H1 (cell line): ENCODE data around the gene LRTM2. TPM values are rescaled to one million over a fixed set of nuclear protein-coding genes. Genes with fewer than 3 reads are reported as not detected.
A peak's percentile ranks its signal among the peaks of the same experiment; 100 is the strongest.

Experiments
- CTCF ChIA-PET: fragments of 300-600 bp; sonication (Branson Sonifier 250); formaldehyde crosslinking; loops from one replicate; lab custom pipeline; 2021; ENCODE audit not compliant: partially characterized antibody; lab: Charles Lee
- POLR2A ChIA-PET: fragments of 300-600 bp; sonication (Branson Sonifier 250); formaldehyde crosslinking; loops from one replicate; lab custom pipeline; 2021; ENCODE audit warnings: inconsistent platforms; ENCODE audit not compliant: partially characterized antibody; lab: Charles Lee
- DNase-seq, 2 experiments: peaks; one replicate each; pipeline versions ENCODE4 v3.0.0 to v3.0.0-alpha.2; 2010 to 2022; ENCODE audit warnings: low spot score in 2 of 2, low read depth in 1 of 2, mixed read lengths in 1 of 2
- FAIRE-seq: peaks from 2 replicates; lab custom pipeline; 2011; peaks lifted over from hg19 to GRCh38; lab: Jason Lieb, UNC
- H2AFZ ChIP-seq: 2 replicates; pipeline ENCODE4 v1.8.1; 2012; ENCODE audit warnings: low read length, inconsistent platforms
- H2AK5ac ChIP-seq: 2 replicates; pipeline ENCODE4 v1.6.1; 2013; ENCODE audit warnings: low read depth, low read length
- H2BK120ac ChIP-seq: replicated peaks from 2 replicates; pipeline ENCODE3; 2013; ENCODE audit warnings: low read depth, low read length, inconsistent platforms
- H2BK12ac ChIP-seq: 2 replicates; pipeline ENCODE4 v1.6.1; 2013; ENCODE audit warnings: low read depth, low read length
- H2BK15ac ChIP-seq: 2 replicates; pipeline ENCODE4 v1.6.1; 2013; ENCODE audit warnings: low read length
- H2BK20ac ChIP-seq: 2 replicates; pipeline ENCODE4 v1.6.1; 2013; ENCODE audit warnings: low read length
- H2BK5ac ChIP-seq: 2 replicates; pipeline ENCODE4 v1.6.1; 2013; ENCODE audit warnings: low read depth, low read length
- H3K14ac ChIP-seq: 2 replicates; pipeline ENCODE4 v1.6.1; 2013; ENCODE audit warnings: inconsistent platforms; ENCODE audit not compliant: insufficient read length
- H3K18ac ChIP-seq: 2 replicates; pipeline ENCODE4 v1.6.1; 2013; ENCODE audit warnings: low read length; ENCODE audit errors: extremely low read depth
- H3K23ac ChIP-seq: 2 replicates; pipeline ENCODE4 v1.6.1; 2013; ENCODE audit warnings: inconsistent platforms; ENCODE audit not compliant: insufficient read length
- H3K23me2 ChIP-seq: 2 replicates; pipeline ENCODE4 v1.6.1; 2013; ENCODE audit warnings: low read depth, low read length
- H3K27ac ChIP-seq: 2 replicates; pipeline ENCODE4 v1.6.1; 2011; ENCODE audit warnings: low read depth, low read length, inconsistent platforms
- H3K27me3 ChIP-seq, 4 experiments: replicated peaks in 1 of 4; 1 replicate in 1 of 4; 2 replicates in 3 of 4; pipeline versions ENCODE4 v1.6.1 to v1.8.1; 2011 to 2013; ENCODE audit warnings: low read length in 3 of 4, mild to moderate bottlenecking in 3 of 4, inconsistent platforms in 2 of 4, mixed read lengths in 2 of 4, moderate library complexity in 1 of 4; ENCODE audit not compliant: control insufficient read depth in 3 of 4, insufficient read depth in 3 of 4; ENCODE audit errors: extremely low read depth in 1 of 4
- H3K36me3 ChIP-seq, 4 experiments: 2 replicates each; pipeline versions ENCODE4 v1.6.1 to v1.8.1; 2011 to 2013; ENCODE audit warnings: mild to moderate bottlenecking in 4 of 4, low read length in 3 of 4, moderate library complexity in 2 of 4, control low read depth in 1 of 4, inconsistent platforms in 1 of 4; ENCODE audit not compliant: insufficient read depth in 4 of 4, control insufficient read depth in 2 of 4
- H3K4ac ChIP-seq: replicated peaks from 2 replicates; pipeline ENCODE3; 2013; ENCODE audit warnings: low read length, low read depth, mixed read lengths, inconsistent platforms; ENCODE audit not compliant: insufficient read length
- H3K4me1 ChIP-seq, 4 experiments: replicated peaks in 1 of 4; 1 replicate in 1 of 4; 2 replicates in 3 of 4; pipeline versions ENCODE4 v1.6.1 to v1.8.1; 2011 to 2013; ENCODE audit warnings: low read length in 3 of 4, inconsistent platforms in 2 of 4, mixed read lengths in 1 of 4; ENCODE audit not compliant: insufficient read depth in 4 of 4, control insufficient read depth in 3 of 4
- H3K4me2 ChIP-seq, 2 experiments: 2 replicates each; pipeline versions ENCODE4 v1.6.1 to v1.8.1; 2011 to 2013; ENCODE audit warnings: low read depth in 2 of 2, low read length in 2 of 2, control low read depth in 1 of 2, inconsistent platforms in 1 of 2, mild to moderate bottlenecking in 1 of 2; ENCODE audit not compliant: insufficient read depth in 1 of 2
- H3K4me3 ChIP-seq, 4 experiments: fragments of 200-600, 300-600 bp in 1 of 4; sonication (generic), shearing (Covaris generic), sonication (Bioruptor Twin) in 1 of 4; 2 replicates each; pipeline versions ENCODE4 v1.5.1 to v1.8.1; 2011 to 2016; ENCODE audit warnings: low read length in 4 of 4, low read depth in 3 of 4, control low read depth in 2 of 4, inconsistent platforms in 2 of 4, mild to moderate bottlenecking in 2 of 4, mixed read lengths in 1 of 4, moderate library complexity in 1 of 4; ENCODE audit not compliant: insufficient read depth in 2 of 4; ENCODE audit errors: extremely low read depth in 1 of 4
- H3K56ac ChIP-seq: replicated peaks from 2 replicates; pipeline ENCODE3; 2013; ENCODE audit warnings: low read depth, mild to moderate bottlenecking, mixed read lengths, low read length, inconsistent platforms; ENCODE audit not compliant: insufficient read length
- H3K79me1 ChIP-seq: 2 replicates; pipeline ENCODE4 v1.6.1; 2013; ENCODE audit warnings: low read depth, low read length, control low read depth
- H3K79me2 ChIP-seq, 2 experiments: 2 replicates each; pipeline versions ENCODE4 v1.6.1 to v1.8.1; 2012 to 2013; ENCODE audit warnings: low read length in 2 of 2, mild to moderate bottlenecking in 2 of 2, inconsistent platforms in 1 of 2; ENCODE audit not compliant: insufficient read depth in 2 of 2, control insufficient read depth in 1 of 2
- H3K9ac ChIP-seq, 4 experiments: replicated peaks in 1 of 4; 1 replicate in 1 of 4; 2 replicates in 3 of 4; pipeline versions ENCODE4 v1.6.1 to v1.8.1; 2011 to 2013; ENCODE audit warnings: low read depth in 3 of 4, low read length in 3 of 4, control low read depth in 2 of 4, mild to moderate bottlenecking in 2 of 4, moderate library complexity in 2 of 4, inconsistent platforms in 1 of 4; ENCODE audit errors: extremely low read depth in 1 of 4
- H3K9me3 ChIP-seq, 2 experiments: 2 replicates each; pipeline versions ENCODE4 v1.6.1 to v1.8.1; 2012 to 2013; ENCODE audit warnings: mild to moderate bottlenecking in 2 of 2, moderate library complexity in 2 of 2, control low read depth in 1 of 2, inconsistent platforms in 1 of 2, low read depth in 1 of 2, low read length in 1 of 2, mixed read lengths in 1 of 2; ENCODE audit not compliant: insufficient read depth in 2 of 2
- H4K20me1 ChIP-seq, 2 experiments: replicated peaks in 1 of 2; 2 replicates each; pipeline versions ENCODE3 to v1.8.1; 2011 to 2013; ENCODE audit warnings: inconsistent platforms in 2 of 2, low read length in 2 of 2, mild to moderate bottlenecking in 1 of 2; ENCODE audit not compliant: insufficient read depth in 2 of 2, control insufficient read depth in 1 of 2
- H4K5ac ChIP-seq: 2 replicates; pipeline ENCODE4 v1.6.1; 2013; ENCODE audit warnings: low read length, low read depth, mixed read lengths, inconsistent platforms; ENCODE audit not compliant: insufficient read length
- H4K8ac ChIP-seq: 2 replicates; pipeline ENCODE4 v1.8.0; 2013; ENCODE audit warnings: mild to moderate bottlenecking, moderate library complexity, low read length, inconsistent platforms; ENCODE audit not compliant: insufficient read depth; ENCODE audit errors: extremely low read depth
- H4K91ac ChIP-seq: replicated peaks from 2 replicates; pipeline ENCODE3; 2013; ENCODE audit warnings: low read length, mixed read lengths, inconsistent platforms; ENCODE audit not compliant: insufficient read length
- ATF3 ChIP-seq: IDR thresholded peaks from 2 replicates; pipeline ENCODE4 v1.6.1; 2011; ENCODE audit warnings: low read depth, mild to moderate bottlenecking, low read length; ENCODE audit not compliant: insufficient read depth
- KDM5A ChIP-seq: fragments of 200-600 bp; IDR thresholded peaks from 2 replicates; pipeline ENCODE4 v1.7.1; 2012; ENCODE audit warnings: mild to moderate bottlenecking, low read length, inconsistent platforms, mixed read lengths
- RXRA ChIP-seq: IDR thresholded peaks from 2 replicates; pipeline ENCODE4 v1.6.1; 2011; ENCODE audit warnings: low read depth, mild to moderate bottlenecking, low read length, moderate library complexity; ENCODE audit not compliant: insufficient read depth
- SP1 ChIP-seq: IDR thresholded peaks from 2 replicates; pipeline ENCODE4 v1.6.1; 2011; ENCODE audit warnings: low read depth, low read length
- TBP ChIP-seq: IDR thresholded peaks from 2 replicates; pipeline ENCODE4 v1.6.1; 2011; ENCODE audit warnings: low read depth, low read length, improper control_type of control experiment
- TEAD4 ChIP-seq: IDR thresholded peaks from 2 replicates; pipeline ENCODE4 v1.6.1; 2012; ENCODE audit warnings: low read depth, low read length, inconsistent platforms, mixed read lengths
- YY1 ChIP-seq: IDR thresholded peaks from 2 replicates; pipeline ENCODE4 v1.6.1; 2011; ENCODE audit warnings: low read depth, mild to moderate bottlenecking, low read length
- WGBS, 2 experiments: shearing (Covaris generic) in 1 of 2; methylation state at CpG; one replicate each; pipeline versions ENCODE4 v1.1.6 to v1.1.7; 2013 to 2015; ENCODE audit warnings: low lambda C conversion rate in 2 of 2, mixed read lengths in 2 of 2, inconsistent platforms in 1 of 2, low coverage in 1 of 2, missing lambda C conversion rate in 1 of 2; ENCODE audit not compliant: insufficient replicate concordance in 2 of 2, insufficient coverage in 1 of 2, insufficient read length in 1 of 2; ENCODE audit errors: extremely low coverage in 1 of 2, missing lambda C conversion rate in 1 of 2; 5-methylcytosine and 5-hydroxymethylcytosine counted together
- polyA plus RNA-seq, 7 experiments: library from polyadenylated mRNA; depleted of rRNA in 3 of 7; stranded (reverse) in 5 of 7; unstranded in 2 of 7; fragments of >200 nt in 5 of 7; fragments of 200-250 nt in 2 of 7; gene quantifications; 1 replicate in 5 of 7; 2 replicates in 1 of 7; 4 replicates in 1 of 7; pipeline versions ENCODE4 v1.2.1 to v1.2.3, GENCODE V29; 2011 to 2013; ENCODE audit warnings: missing spikeins in 2 of 7, mixed read lengths in 2 of 7
- total RNA-seq: library from RNA; stranded (reverse); fragmentation: NEBNext Ultra II Directional; extraction: Animal tissue kit (Norgen Biotek cat#: 25700); gene quantifications from 2 replicates; pipeline ENCODE4 v1.2.1, GENCODE V29; 2021

Gene LRTM2
- total and polyA plus RNA-seq, 2 of the 8 experiments (the other 6 are each of a cell fraction or from before 2014, with no cell fraction given): 0.06 TPM; not detected in 1

- Histone ChIP-seq H2AK5ac (no peak overlapping the region), H3K36me3 (no peaks in the 10 kb centered on the region), H3K79me2 (no peaks in the 10 kb centered on the region), H3K4ac (no peak overlapping the region), H3K56ac (no peak overlapping the region), H3K27me3 (no peaks in the 10 kb centered on the region), H3K9ac (no peak overlapping the region), H4K8ac (no peak overlapping the region), H4K5ac (no peak overlapping the region), H2BK5ac (no peak overlapping the region), H2BK12ac (0 out of 2 replicates have a peak overlapping the region, but pooled peaks have one; percentile 3), H3K14ac (no peak overlapping the region), H3K4me2 (no peak overlapping the region), H3K27ac (no peak overlapping the region), H3K9me3 (no peaks in the 10 kb centered on the region), H2BK15ac (no peak overlapping the region), H3K4me3 (no peak overlapping the region), H4K20me1 (peaks cover 0 to under 1% of the 10 kb centered on the region in 2 experiments), H3K4me1 (peaks cover 0 to 2% (median 0%) of the 10 kb centered on the region in 4 experiments; a peak in 1 of 7 replicates), H2AFZ (no peak overlapping the region), H3K79me1 (no peaks in the 10 kb centered on the region), H2BK20ac (no peak overlapping the region), H3K23me2 (no peaks in the 10 kb centered on the region; the same call in 1 of the 2 replicates), H3K18ac (no peak overlapping the region), H3K23ac (no peak overlapping the region), H4K91ac (no peak overlapping the region), H2BK120ac (no peak overlapping the region)
- ChIA-PET POLR2A (interaction anchor here (1.1 kb wide), 1 partner anchor 16 kb away, joined by 7 read pairs; the partner anchor contains the start of gene LRTM2), CTCF (interaction anchor here (1.0 to 1.2 kb wide), 2 partner anchors 27 to 34 kb away, joined by 3 read pairs; no protein-coding TSS in a partner anchor)
- DNase-seq (no peak), FAIRE-seq (no peak)
- no peak for TF ChIP-seq RXRA
- no peak for TF ChIP-seq KDM5A
- TF ChIP-seq TBP: no peak
- TF ChIP-seq TEAD4: no peak
- TF ChIP-seq SP1: no peak
- TF ChIP-seq ATF3: no peak
- TF ChIP-seq YY1: no peak
- WGBS, 2 experiments: 85% methylated on average over 10 of the region's 16 CpGs; no CpG with 5 or more reads in 1 of the 2 experiments
These were observed 14.8 kb upstream of the LRTM2 start for GRCh38 chr12:1805441-1806081.
